Measurements from ENCODE around the gene C6orf120. TPM values are rescaled to one million over a fixed set of nuclear protein-coding genes. Genes with fewer than 3 reads are reported as not detected.

Gene C6orf120
- 10 to 100 TPM; 19.2 to 19.6 TPM for total RNA-seq

DNA sequence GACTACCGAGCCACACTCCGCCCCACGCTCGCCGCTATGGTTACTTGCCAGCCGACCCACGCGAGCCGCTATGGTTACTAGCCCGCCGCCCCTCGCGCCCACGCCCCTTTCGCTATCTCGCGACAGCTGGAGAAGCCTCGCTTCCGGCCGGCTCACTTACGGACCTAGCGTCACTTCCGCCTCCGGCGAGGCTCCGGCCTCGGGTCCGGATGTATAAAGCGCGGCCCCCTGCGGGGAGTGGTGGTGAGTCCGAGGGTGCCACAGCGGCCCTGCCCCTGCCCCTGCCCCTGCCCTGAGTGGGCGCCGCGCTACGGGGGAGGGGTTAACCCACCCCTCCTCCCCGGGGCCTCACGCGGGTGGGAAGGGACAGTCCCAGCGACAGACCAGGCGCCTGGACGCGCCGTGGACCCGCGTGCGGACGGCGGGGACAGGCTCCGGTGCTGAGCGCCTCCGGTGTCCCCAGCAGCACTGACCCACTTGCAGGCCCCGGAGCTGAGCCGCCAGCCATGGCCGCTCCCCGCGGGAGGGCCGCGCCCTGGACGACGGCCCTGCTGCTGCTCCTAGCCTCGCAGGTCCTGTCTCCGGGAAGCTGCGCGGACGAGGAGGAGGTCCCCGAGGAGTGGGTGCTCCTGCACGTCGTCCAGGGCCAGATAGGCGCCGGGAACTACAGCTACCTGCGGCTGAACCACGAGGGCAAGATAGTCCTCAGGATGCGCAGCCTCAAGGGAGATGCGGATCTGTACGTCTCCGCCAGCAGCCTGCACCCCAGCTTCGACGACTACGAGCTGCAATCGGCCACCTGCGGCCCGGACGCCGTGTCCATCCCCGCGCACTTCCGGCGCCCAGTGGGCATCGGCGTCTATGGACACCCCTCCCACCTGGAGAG lies at the start of gene C6orf120, which contains the start of gene WDR27:
Gene C6orf120 (plus strand): TSS at position 173 of the 886 bp plus-strand sequence. CDS start 334 bp downstream, at position 507.
Gene WDR27 (minus strand): TSS at position 76 of the 886 bp plus-strand sequence. CDS start 13,024 bp downstream, outside the sequence.
- Mint-ChIP-seq H3K27me3 (no peaks in the 10 kb centered on the region), H3K36me3 (ENCODE audit: low read depth) (peaks cover 33% of the 10 kb centered on the region), H3K4me3 (peak within 1 kb of the TSS; percentile 89), H3K9me3 (no peaks in the 10 kb centered on the region), H3K4me1 (peaks cover 56% of the 10 kb centered on the region), H3K27ac (peak within 1 kb of the TSS; percentile 86)
- peak; percentile 97 for DNase-seq
- ChIA-PET POLR2A (interaction anchor here (0.8 to 8.7 kb wide), 29 partner anchors 9 to 882 kb away, joined by 3 to 135 read pairs (median 5); partner anchors contain the start of genes DYNLT2, ERMARD, FAM120B and PDCD2), CTCF (interaction anchor here (0.6 to 2.7 kb wide), 8 partner anchors 15 to 882 kb away, joined by 3 to 14 read pairs (median 4); partner anchors contain the start of gene PDCD2)

GRCh38 chr6:169652896-169653295 lies 49.0 kb upstream of the C6orf120 start:
- Mint-ChIP-seq H3K27ac (no peak overlapping the region), H3K4me3 (no peak overlapping the region), H3K4me1 (peaks cover 9% of the 10 kb centered on the region), H3K27me3 (no peaks in the 10 kb centered on the region), H3K36me3 (ENCODE audit: low read depth) (peaks cover 2% of the 10 kb centered on the region), H3K9me3 (no peaks in the 10 kb centered on the region)
- ChIA-PET CTCF (no interaction called here), POLR2A (no interaction called here)
- DNase-seq, result no peak

GRCh38 chr6:169653691-169654090 lies 48.2 kb upstream of the C6orf120 start:
- POLR2A ChIA-PET, result no interaction called here
- H3K27me3 Mint-ChIP-seq, result no peaks in the 10 kb centered on the region
- peaks cover 9% of the 10 kb centered on the region for H3K4me1 Mint-ChIP-seq
- H3K4me3 Mint-ChIP-seq, result no peak overlapping the region
- no peak for DNase-seq
- H3K27ac Mint-ChIP-seq, result no peak overlapping the region
- H3K9me3 Mint-ChIP-seq, result no peaks in the 10 kb centered on the region
- CTCF ChIA-PET, result no interaction called here
- peaks cover 2% of the 10 kb centered on the region for H3K36me3 Mint-ChIP-seq (ENCODE audit: low read depth)

- DNase-seq, result peak; percentile 77
- no peaks in the 10 kb centered on the region for H3K9me3 Mint-ChIP-seq
- peak overlapping the region; percentile 45 for H3K27ac Mint-ChIP-seq
- peaks cover 9% of the 10 kb centered on the region for H3K4me1 Mint-ChIP-seq
- POLR2A ChIA-PET, result interaction anchor here (0.7 to 1.0 kb wide), 2 partner anchors 47 to 48 kb away, joined by 3 read pairs; partner anchors contain the start of gene WDR27
- no peaks in the 10 kb centered on the region for H3K27me3 Mint-ChIP-seq
- peaks cover 2% of the 10 kb centered on the region for H3K36me3 Mint-ChIP-seq (ENCODE audit: low read depth)
- CTCF ChIA-PET, result no interaction called here
- H3K4me3 Mint-ChIP-seq, result peak overlapping the region; percentile 78
Observed at GRCh38 chr6:169654598-169655391, 47.1 kb upstream of the C6orf120 start.

DNA sequence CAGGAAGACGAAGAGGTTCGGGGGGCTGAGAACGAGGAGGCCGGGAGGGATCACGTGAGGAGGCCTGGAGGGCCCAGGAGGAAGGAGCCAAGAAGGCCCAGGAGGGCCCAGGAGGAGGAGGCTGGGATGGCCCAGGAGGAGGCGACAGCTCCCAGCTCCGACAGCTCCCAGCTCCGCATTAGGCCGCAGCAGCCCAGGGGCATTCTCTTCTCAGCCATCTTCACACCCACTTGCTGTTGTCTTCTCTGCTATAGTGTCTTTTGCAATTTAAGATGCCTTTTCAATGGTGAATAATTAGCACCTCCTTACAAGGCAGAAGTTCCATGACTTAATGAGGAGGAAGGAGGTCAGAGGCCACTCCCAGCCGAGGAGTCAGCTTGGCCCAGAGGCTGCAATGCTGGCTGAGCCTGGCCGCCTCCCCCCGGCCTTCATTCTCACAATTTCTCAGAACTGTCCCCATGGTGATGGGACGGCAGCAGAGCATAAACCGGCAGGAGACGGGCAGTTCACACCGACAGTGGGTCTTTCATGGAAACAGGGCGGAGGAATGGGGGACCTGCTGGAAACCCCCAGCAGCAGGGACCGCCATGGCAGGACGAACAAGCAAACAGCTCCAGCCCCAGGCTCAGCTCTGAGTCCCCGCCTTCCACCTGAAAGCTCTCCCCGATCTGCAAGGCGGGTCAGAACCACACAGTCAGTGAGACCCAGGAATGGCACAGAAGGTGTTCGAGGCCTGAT lies 45.2 kb upstream of the C6orf120 start:
- no peak overlapping the region for H3K4me3 Mint-ChIP-seq
- ChIA-PET CTCF (no interaction called here), POLR2A (no interaction called here)
- DNase-seq, result no peak
- H3K27me3 Mint-ChIP-seq, result no peaks in the 10 kb centered on the region
- no peaks in the 10 kb centered on the region for H3K9me3 Mint-ChIP-seq
- H3K27ac Mint-ChIP-seq, result no peak overlapping the region
- H3K36me3 Mint-ChIP-seq (ENCODE audit: low read depth), result peaks cover 2% of the 10 kb centered on the region
- H3K4me1 Mint-ChIP-seq, result peaks cover 9% of the 10 kb centered on the region

GRCh38 chr6:169657284-169657610 lies 44.7 kb upstream of the C6orf120 start:
- POLR2A ChIA-PET, result no interaction called here

GRCh38 chr6:169659820-169660610 lies 41.9 kb upstream of the C6orf120 start:
- no peak for DNase-seq
- H3K36me3 Mint-ChIP-seq (ENCODE audit: low read depth), result peaks cover 2% of the 10 kb centered on the region
- H3K27ac Mint-ChIP-seq, result no peak overlapping the region
- H3K27me3 Mint-ChIP-seq, result no peaks in the 10 kb centered on the region
- CTCF ChIA-PET, result no interaction called here
- POLR2A ChIA-PET, result no interaction called here
- H3K9me3 Mint-ChIP-seq, result no peaks in the 10 kb centered on the region
- no peak overlapping the region for H3K4me3 Mint-ChIP-seq
- H3K4me1 Mint-ChIP-seq, result peaks cover 4% of the 10 kb centered on the region

More at GRCh38 chr6:169657284-169657610, 44.7 kb upstream of the C6orf120 start:
- Mint-ChIP-seq H3K4me3 (no peak overlapping the region), H3K4me1 (peaks cover 9% of the 10 kb centered on the region), H3K36me3 (ENCODE audit: low read depth) (peaks cover 2% of the 10 kb centered on the region), H3K27ac (no peak overlapping the region), H3K27me3 (no peaks in the 10 kb centered on the region), H3K9me3 (no peaks in the 10 kb centered on the region)
- no peak for DNase-seq
- CTCF ChIA-PET, result no interaction called here

DNA sequence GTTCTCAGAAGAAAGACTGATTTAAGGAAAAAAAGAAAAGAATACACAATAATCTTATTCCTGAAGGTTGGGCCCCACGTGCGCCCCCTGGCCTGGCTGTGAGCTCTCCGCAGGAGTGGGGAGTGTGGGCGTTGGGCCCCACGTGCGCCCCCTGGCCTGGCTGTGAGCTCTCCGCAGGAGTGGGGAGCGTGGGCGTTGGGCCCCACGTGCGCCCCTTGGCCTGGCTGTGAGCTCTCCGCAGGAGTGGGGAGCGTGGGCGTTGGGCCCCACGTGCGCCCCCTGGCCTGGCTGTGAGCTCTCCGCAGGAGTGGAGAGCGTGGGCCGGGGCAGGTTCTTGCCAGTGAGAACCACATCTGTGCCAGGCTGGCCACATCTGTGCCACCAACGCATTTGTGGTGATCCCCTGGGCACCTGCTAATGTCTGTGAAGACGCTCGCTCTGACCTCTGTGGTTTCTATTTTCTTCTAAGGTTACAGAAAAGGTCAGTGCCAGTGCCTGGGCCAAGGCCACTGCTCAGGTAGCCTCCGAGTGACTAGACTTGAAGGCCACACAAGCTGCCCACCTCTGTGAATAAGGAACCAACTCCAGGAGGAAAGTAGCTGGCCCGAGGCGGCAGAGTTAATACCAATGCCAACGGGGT lies 41.1 kb upstream of the C6orf120 start:
- H3K4me3 Mint-ChIP-seq, result no peak overlapping the region
- CTCF ChIA-PET, result no interaction called here
- H3K36me3 Mint-ChIP-seq (ENCODE audit: low read depth), result peaks cover 2% of the 10 kb centered on the region
- H3K27ac Mint-ChIP-seq, result no peak overlapping the region
- no peaks in the 10 kb centered on the region for H3K4me1 Mint-ChIP-seq
- POLR2A ChIA-PET, result no interaction called here
- H3K9me3 Mint-ChIP-seq, result no peaks in the 10 kb centered on the region
- DNase-seq, result no peak
- no peaks in the 10 kb centered on the region for H3K27me3 Mint-ChIP-seq

- ChIA-PET POLR2A (no interaction called here), CTCF (no interaction called here)
- no peaks in the 10 kb centered on the region for H3K9me3 Mint-ChIP-seq
- H3K4me1 Mint-ChIP-seq, result no peaks in the 10 kb centered on the region
- no peak for DNase-seq
- H3K27ac Mint-ChIP-seq, result no peak overlapping the region
- no peaks in the 10 kb centered on the region for H3K27me3 Mint-ChIP-seq
- no peak overlapping the region for H3K4me3 Mint-ChIP-seq
- H3K36me3 Mint-ChIP-seq (ENCODE audit: low read depth), result peaks cover 2% of the 10 kb centered on the region
Observed at GRCh38 chr6:169661391-169661756, 40.6 kb upstream of the C6orf120 start.

DNA sequence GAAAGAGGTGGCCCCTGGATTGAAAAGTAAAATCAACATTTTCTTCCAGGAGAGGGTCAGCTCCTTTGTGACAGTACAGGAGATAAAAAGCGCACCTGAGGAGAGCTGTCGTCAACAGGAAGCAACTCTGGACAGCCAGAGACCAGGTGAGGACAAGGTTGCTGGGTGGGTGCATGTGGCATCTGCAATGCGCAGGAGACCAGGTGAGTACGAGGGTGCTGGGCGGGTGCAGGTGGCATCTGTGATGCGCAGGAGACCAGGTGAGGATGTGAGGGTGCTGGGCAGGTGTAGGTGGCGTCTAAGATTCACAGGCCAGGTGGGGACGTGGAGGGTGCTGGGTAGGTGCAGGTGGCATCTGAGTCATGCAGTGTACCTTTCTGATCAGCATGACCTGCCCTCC lies 38.5 kb upstream of the C6orf120 start:
- Mint-ChIP-seq H3K27ac (no peak overlapping the region), H3K4me1 (no peaks in the 10 kb centered on the region), H3K9me3 (no peaks in the 10 kb centered on the region), H3K4me3 (no peak overlapping the region), H3K36me3 (ENCODE audit: low read depth) (no peaks in the 10 kb centered on the region), H3K27me3 (no peaks in the 10 kb centered on the region)
- ChIA-PET POLR2A (no interaction called here), CTCF (no interaction called here)
- DNase-seq, result no peak

- no peak for DNase-seq
- no peak overlapping the region for H3K27ac Mint-ChIP-seq
- H3K4me1 Mint-ChIP-seq, result no peaks in the 10 kb centered on the region
- ChIA-PET CTCF (no interaction called here), POLR2A (no interaction called here)
- H3K9me3 Mint-ChIP-seq, result no peaks in the 10 kb centered on the region
- H3K27me3 Mint-ChIP-seq, result no peaks in the 10 kb centered on the region
- no peaks in the 10 kb centered on the region for H3K36me3 Mint-ChIP-seq (ENCODE audit: low read depth)
- H3K4me3 Mint-ChIP-seq, result no peak overlapping the region
Observed at GRCh38 chr6:169664227-169664626, 37.7 kb upstream of the C6orf120 start.

DNA sequence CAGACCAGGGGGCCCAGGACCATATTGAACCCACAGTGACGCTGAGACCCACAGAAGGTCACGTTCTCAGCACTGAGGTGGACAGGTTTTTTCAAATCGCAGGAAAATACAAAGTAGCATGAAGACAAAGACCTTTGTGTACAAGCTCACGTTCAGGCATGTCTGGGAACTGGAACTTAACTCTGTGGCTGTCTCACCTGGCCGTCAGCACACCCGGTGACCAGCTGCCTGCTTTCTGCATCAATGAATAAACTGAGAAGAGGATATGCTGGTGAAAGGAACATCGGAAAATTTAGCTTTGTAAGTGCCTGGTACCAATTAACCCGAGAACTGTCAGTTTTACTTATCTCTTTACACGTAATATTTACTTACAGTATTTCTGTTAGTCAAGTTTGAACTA lies 36.6 kb upstream of the C6orf120 start:
- Mint-ChIP-seq H3K4me1 (peaks cover 8% of the 10 kb centered on the region), H3K9me3 (no peaks in the 10 kb centered on the region), H3K36me3 (ENCODE audit: low read depth) (no peaks in the 10 kb centered on the region), H3K27me3 (no peaks in the 10 kb centered on the region), H3K27ac (no peak overlapping the region), H3K4me3 (no peak overlapping the region)
- POLR2A ChIA-PET, result no interaction called here
- CTCF ChIA-PET, result no interaction called here
- DNase-seq, result no peak
